Right atrium auricular region (tissue), 2 donors: Measurements from ENCODE around the gene MRPS9. TPM values are rescaled to one million over a fixed set of nuclear protein-coding genes. Genes with fewer than 3 reads are reported as not detected.
A peak's percentile ranks its signal among the peaks of the same experiment; 100 is the strongest.

ENCODE experiments used
- DNase-seq: peaks from one replicate; pipeline ENCODE4 v3.0.0-alpha.2; 2019; ENCODE audit warnings: low spot score
- H3K27ac ChIP-seq, 2 donors: fragments of 200-600 bp; sonication (generic); 1 replicate in 1 of 2; 2 replicates in 1 of 2; pipeline ENCODE4 v1.5.1; 2016 to 2019
- H3K27me3 ChIP-seq, 2 donors: fragments of 200-600 bp; sonication (generic); one replicate each; pipeline versions ENCODE4 v1.5.1 to v1.6.0; 2017 to 2019
- H3K36me3 ChIP-seq: fragments of 200-600 bp; sonication (generic); one replicate; pipeline ENCODE4 v1.5.1; 2016
- H3K4me1 ChIP-seq, 2 donors: fragments of 200-600 bp; sonication (generic); one replicate each; pipeline versions ENCODE4 v1.5.1 to v1.6.0; 2017 to 2019
- H3K4me3 ChIP-seq, 2 donors: fragments of 200-600 bp; sonication (generic); 1 replicate in 1 of 2; 2 replicates in 1 of 2; pipeline ENCODE4 v1.5.1; 2017 to 2019; ENCODE audit warnings: mild to moderate bottlenecking in 1 of 2, moderate library complexity in 1 of 2
- H3K9me3 ChIP-seq, 2 donors: fragments of 200-600 bp; sonication (generic); one replicate each; pipeline ENCODE4 v1.5.1; 2019
- total RNA-seq, 2 donors: library from RNA; depleted of rRNA; stranded (reverse); fragments of >200 nt; gene quantifications; one replicate each; pipeline ENCODE4 v1.1.0, GENCODE V29; 2016
- TF ChIP-seq, protein P1 (sequence below), 2 donors: fragments of 200-600 bp; sonication (generic); IDR thresholded peaks; one replicate each; pipeline ENCODE4 v1.5.1; 2019; ENCODE audit warnings: antibody characterized with exemption in 2 of 2

Gene MRPS9
- total RNA-seq, 2 donors from 2014 or later, result 29.0 to 51.4 TPM

DNA sequence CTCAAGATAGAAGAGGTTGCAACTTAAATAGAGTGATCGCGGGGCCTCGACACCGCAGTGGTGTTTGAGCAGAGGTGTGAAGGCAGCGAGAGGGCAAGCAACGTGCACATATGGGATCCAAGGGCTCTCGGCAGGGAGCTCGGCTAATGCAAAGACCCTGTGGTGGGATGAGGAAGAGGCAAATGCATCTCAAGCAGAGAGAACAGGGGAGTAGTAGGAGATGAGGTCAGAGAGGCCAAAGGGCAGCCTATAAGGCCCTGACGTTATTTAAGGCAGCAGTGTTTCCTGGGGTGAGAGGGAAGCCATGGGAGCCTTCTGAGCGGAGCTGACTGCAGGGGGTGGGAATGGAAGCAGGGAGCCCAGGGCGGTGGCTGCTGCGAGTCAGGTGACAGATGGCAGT is 74.5 kb downstream of the MRPS9 start:
- H3K4me3 ChIP-seq, result no peak overlapping the region
- no peaks in the 10 kb centered on the region for H3K36me3 ChIP-seq
- no peak for DNase-seq
- H3K27ac ChIP-seq, result no peak overlapping the region
- no peaks in the 10 kb centered on the region for H3K9me3 ChIP-seq
- H3K4me1 ChIP-seq, result no peaks in the 10 kb centered on the region
- TF ChIP-seq, protein P1, sequence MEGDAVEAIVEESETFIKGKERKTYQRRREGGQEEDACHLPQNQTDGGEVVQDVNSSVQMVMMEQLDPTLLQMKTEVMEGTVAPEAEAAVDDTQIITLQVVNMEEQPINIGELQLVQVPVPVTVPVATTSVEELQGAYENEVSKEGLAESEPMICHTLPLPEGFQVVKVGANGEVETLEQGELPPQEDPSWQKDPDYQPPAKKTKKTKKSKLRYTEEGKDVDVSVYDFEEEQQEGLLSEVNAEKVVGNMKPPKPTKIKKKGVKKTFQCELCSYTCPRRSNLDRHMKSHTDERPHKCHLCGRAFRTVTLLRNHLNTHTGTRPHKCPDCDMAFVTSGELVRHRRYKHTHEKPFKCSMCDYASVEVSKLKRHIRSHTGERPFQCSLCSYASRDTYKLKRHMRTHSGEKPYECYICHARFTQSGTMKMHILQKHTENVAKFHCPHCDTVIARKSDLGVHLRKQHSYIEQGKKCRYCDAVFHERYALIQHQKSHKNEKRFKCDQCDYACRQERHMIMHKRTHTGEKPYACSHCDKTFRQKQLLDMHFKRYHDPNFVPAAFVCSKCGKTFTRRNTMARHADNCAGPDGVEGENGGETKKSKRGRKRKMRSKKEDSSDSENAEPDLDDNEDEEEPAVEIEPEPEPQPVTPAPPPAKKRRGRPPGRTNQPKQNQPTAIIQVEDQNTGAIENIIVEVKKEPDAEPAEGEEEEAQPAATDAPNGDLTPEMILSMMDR (IDR thresholded peaks at IDR 0.05), result no peak
- no peaks in the 10 kb centered on the region for H3K27me3 ChIP-seq

DNA sequence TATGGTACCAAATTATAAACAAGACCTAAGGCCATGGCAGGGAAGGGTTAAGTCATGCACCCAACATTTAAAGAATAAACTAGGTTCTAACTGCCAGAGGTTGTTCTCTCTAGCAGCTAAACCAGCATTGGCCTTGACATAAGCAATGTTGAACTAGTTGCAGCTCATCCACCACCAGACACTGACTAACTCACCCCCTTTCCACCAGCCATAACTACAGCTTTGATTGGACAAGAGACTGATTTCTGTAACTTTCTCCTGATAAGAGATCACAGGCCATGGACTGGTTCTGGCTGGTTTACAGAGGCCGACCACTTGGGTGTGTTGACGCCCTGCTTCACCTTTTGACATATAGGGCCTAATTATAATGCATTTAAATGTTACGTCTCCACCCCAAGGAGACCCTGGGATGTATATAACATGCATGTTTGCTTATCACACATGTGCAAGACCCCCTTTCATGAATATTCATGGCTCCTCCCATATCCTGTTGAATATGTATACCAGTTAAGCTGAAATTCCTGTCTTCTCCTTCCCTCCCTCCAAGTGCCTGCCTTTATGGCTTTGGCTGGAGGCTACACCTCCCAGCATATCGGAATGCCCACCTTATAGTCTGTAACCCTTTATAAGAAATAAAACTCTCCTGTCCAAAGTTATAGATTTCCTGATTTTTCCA is 75.9 kb downstream of the MRPS9 start:
- Histone ChIP-seq H3K36me3 (no peaks in the 10 kb centered on the region), H3K4me3 (no peak overlapping the region), H3K9me3 (no peaks in the 10 kb centered on the region), H3K4me1 (no peaks in the 10 kb centered on the region), H3K27me3 (no peaks in the 10 kb centered on the region), H3K27ac (no peak overlapping the region)
- TF ChIP-seq, protein P1 (IDR thresholded peaks at IDR 0.05), result no peak
- DNase-seq, result no peak

DNA sequence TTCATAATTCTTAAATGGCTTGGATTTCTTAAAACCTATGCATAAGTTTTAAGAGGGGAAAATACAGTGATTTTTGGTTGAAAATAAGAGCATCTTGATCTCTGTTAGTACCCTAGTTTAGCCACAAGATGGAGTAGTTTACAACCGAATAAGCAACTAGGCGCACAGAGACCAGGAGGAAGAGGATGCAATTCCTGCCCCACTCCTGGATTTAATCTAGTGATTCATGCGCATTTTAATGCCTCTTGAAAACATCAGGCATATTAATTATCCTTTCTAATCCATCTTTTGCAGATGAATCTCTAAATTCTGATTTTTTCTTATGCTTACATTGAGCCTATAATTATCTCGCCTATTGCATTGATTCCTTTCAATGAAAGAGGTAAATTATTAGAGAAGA is 76.7 kb downstream of the MRPS9 start:
- Histone ChIP-seq H3K9me3 (no peaks in the 10 kb centered on the region), H3K27me3 (no peaks in the 10 kb centered on the region), H3K27ac (no peak overlapping the region), H3K4me1 (no peaks in the 10 kb centered on the region), H3K4me3 (no peak overlapping the region), H3K36me3 (no peaks in the 10 kb centered on the region)
- TF ChIP-seq, protein P1 (IDR thresholded peaks at IDR 0.05), result peak; percentile 49 to 83
- no peak for DNase-seq

DNA sequence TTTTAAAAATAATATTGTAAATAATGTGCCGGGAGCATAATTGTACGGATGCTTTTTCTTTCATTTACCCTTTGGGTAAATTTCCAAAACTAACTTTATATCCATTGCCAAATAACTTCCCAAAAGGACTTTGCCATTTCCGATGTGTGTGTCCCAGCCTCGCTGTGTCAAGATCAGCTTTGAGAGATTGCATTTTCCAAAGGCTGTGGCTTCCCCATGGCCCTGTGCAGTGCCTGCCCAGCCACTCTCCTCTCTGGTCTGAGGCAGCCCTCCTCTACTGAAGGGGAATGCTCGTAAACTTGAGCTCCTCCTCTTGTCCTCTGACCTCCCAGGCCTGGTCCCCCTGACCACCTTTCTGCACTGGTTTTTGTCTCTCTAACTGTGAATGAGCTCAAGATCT is 78.5 kb downstream of the MRPS9 start:
- H3K9me3 ChIP-seq, result no peaks in the 10 kb centered on the region
- H3K27ac ChIP-seq, result no peak overlapping the region
- no peak overlapping the region for H3K4me3 ChIP-seq
- no peaks in the 10 kb centered on the region for H3K36me3 ChIP-seq
- H3K4me1 ChIP-seq, result no peaks in the 10 kb centered on the region
- TF ChIP-seq, protein P1 (IDR thresholded peaks at IDR 0.05), result no peak
- H3K27me3 ChIP-seq, result no peaks in the 10 kb centered on the region
- no peak for DNase-seq

DNA sequence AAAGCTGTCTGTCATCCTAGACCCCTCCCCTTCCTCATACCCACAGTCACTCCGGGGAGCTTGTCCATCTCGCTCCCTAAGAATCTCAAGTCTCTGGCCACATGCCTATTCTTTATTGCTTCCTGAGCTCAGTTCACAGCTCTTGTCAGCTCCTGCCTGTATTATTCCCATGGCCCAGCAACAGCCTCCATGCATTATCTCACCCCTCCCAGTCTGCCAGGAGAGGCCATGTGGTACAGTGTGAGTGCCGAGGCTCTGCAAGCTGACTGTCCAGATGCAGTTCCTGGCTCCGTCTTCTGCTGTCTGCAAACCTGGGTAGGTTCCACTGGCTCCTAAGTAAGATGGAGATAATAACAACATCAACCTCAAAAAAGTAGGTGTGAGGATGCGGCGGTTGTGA is 79.7 kb downstream of the MRPS9 start:
- Histone ChIP-seq H3K36me3 (no peaks in the 10 kb centered on the region), H3K27ac (no peak overlapping the region), H3K4me1 (no peaks in the 10 kb centered on the region), H3K4me3 (no peak overlapping the region), H3K27me3 (no peaks in the 10 kb centered on the region), H3K9me3 (no peaks in the 10 kb centered on the region)
- no peak for DNase-seq
- TF ChIP-seq, protein P1 (IDR thresholded peaks at IDR 0.05), result no peak

DNA sequence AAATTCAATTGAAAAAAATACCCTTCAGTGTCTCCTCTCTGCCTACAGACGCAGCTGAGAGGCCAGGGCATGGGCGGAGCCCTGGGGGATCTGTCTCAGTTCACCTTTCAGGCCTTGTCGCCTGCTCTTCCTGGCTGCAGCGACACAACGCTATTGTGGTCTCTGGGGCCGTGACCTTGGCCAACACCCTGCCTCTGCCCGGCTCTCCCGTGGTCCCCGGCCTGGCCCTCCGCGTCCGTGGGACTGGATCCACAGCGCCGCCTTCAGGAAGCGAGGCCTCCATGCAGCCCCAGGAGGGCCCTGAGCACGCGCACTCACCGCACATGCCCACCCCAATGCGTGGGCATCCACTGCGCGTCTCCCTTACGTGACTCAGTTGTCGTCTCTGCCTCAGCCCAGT is 81.1 kb downstream of the MRPS9 start:
- no peaks in the 10 kb centered on the region for H3K36me3 ChIP-seq
- TF ChIP-seq, protein P1 (IDR thresholded peaks at IDR 0.05), result peak in 1 of 2 donors; percentile 44
- no peaks in the 10 kb centered on the region for H3K4me1 ChIP-seq
- H3K27ac ChIP-seq, result no peak overlapping the region
- no peaks in the 10 kb centered on the region for H3K27me3 ChIP-seq
- no peak overlapping the region for H3K4me3 ChIP-seq
- H3K9me3 ChIP-seq, result no peaks in the 10 kb centered on the region
- no peak for DNase-seq
